ENCODE results near the gene C19orf73. TPM values are rescaled to one million over a fixed set of nuclear protein-coding genes. Genes with fewer than 3 reads are reported as not detected.

Gene C19orf73
- total and polyA plus RNA-seq, 8 donors, result 3.4 to 4.2 (median 3.7) TPM; not detected in 5

- intact Hi-C loops (cut with DNase I; ENCODE audit: low total_unique reads), result no loop called here
- Histone ChIP-seq H3K27ac (peak within 1 kb of the TSS; percentile 90 to 98 (median 96)), H3K4me1 (peaks cover 32 to 40% (median 36%) of the 10 kb centered on the region in 4 donors), H3K9me3 (no peaks in the 10 kb centered on the region), H3K4me3 (peak within 1 kb of the TSS; percentile 60 to 66 (median 64)), H3K27me3 (peaks cover 0 to 18% (median 9%) of the 10 kb centered on the region in 3 donors), H3K36me3 (no peaks in the 10 kb centered on the region)
- TF ChIP-seq POLR2A (IDR thresholded peaks at IDR 0.05) (no peak), CTCF (IDR thresholded peaks at IDR 0.05) (no peak), POLR2AphosphoS5 (IDR thresholded peaks at IDR 0.05) (no peak), EP300 (IDR thresholded peaks at IDR 0.05) (no peak)
- peak; percentile 77 to 89 for DNase-seq
- WGBS, 5 donors, result 0 to 1% (median 1%) methylated on average over 36 to 90 of the region's 90 CpGs
Measured at GRCh38 chr19:49119411-49120324, 725 bp upstream of the C19orf73 start, which contains the start of gene PPFIA3. Gene PPFIA3 (plus strand): TSS chr19:49119544. CDS start chr19:49127874, 8,330 bp downstream.

GRCh38 chr19:49117677-49118564 is 1.0 kb downstream of the C19orf73 start:
- TF ChIP-seq CTCF (IDR thresholded peaks at IDR 0.05) (no peak), POLR2A (IDR thresholded peaks at IDR 0.05) (no peak), EP300 (IDR thresholded peaks at IDR 0.05) (no peak), POLR2AphosphoS5 (IDR thresholded peaks at IDR 0.05) (no peak)
- DNase-seq, result no peak

GRCh38 chr19:49116544-49116943 is 2.4 kb downstream of the C19orf73 start:
- Histone ChIP-seq H3K9me3 (no peaks in the 10 kb centered on the region), H3K27ac (no peak overlapping the region), H3K27me3 (peaks cover 0 to 18% (median 9%) of the 10 kb centered on the region in 3 donors), H3K36me3 (no peaks in the 10 kb centered on the region), H3K4me1 (peaks cover 41 to 51% (median 49%) of the 10 kb centered on the region in 4 donors), H3K4me3 (no peak overlapping the region)
- DNase-seq, result peak in 1 of 2 donors; percentile 40
- no peak for TF ChIP-seq CTCF (IDR thresholded peaks at IDR 0.05)
- no peak for TF ChIP-seq EP300 (IDR thresholded peaks at IDR 0.05)
- TF ChIP-seq POLR2A (IDR thresholded peaks at IDR 0.05), result no peak
- no peak for TF ChIP-seq POLR2AphosphoS5 (IDR thresholded peaks at IDR 0.05)
- intact Hi-C loops (cut with DNase I; ENCODE audit: low total_unique reads), result no loop called here
- WGBS, 5 donors, result 55 to 81% (median 63%) methylated on average over 1 of the region's 1 CpG

More at GRCh38 chr19:49117677-49118564, 1.0 kb downstream of the C19orf73 start:
- no peaks in the 10 kb centered on the region for H3K9me3 ChIP-seq
- no peaks in the 10 kb centered on the region for H3K36me3 ChIP-seq
- H3K27me3 ChIP-seq, result peaks cover 0 to 18% (median 9%) of the 10 kb centered on the region in 3 donors
- H3K4me1 ChIP-seq, result peaks cover 41 to 51% (median 49%) of the 10 kb centered on the region in 4 donors
- intact Hi-C loops (cut with DNase I; ENCODE audit: low total_unique reads), result no loop called here
- peak overlapping the region; percentile 90 to 98 (median 96) for H3K27ac ChIP-seq
- WGBS, 5 donors, result 62 to 67% (median 65%) methylated on average over 23 to 26 of the region's 26 CpGs
- H3K4me3 ChIP-seq, result peak overlapping the region; percentile 60 to 66 (median 64)
